HCT116 (cell line): Measurements from ENCODE around the gene ROS1. TPM values are rescaled to one million over a fixed set of nuclear protein-coding genes. Genes with fewer than 3 reads are reported as not detected.

ENCODE experiments used
- ATAC-seq: fragments of 200-7000 bp; cut with Tn5 transposase; 2 replicates; pipeline ENCODE4 v1.9.1; 2020; ENCODE audit warnings: mild to moderate bottlenecking, moderate library complexity
- BruUV-seq: library from RNA; stranded (reverse); fragments of 400-500 nt; replicated peaks from 2 replicates; lab custom pipeline; 2021; lab: Mats Ljungman, UMichigan
- CTCF ChIA-PET: fragments of 300-600 bp; sonication (Branson Sonifier 250); formaldehyde crosslinking; loops from one replicate; lab custom pipeline; 2021; ENCODE audit warnings: antibody characterized with exemption; lab: Charles Lee
- POLR2A ChIA-PET: fragments of 300-600, 350-600 bp; sonication (Branson Sonifier 250); formaldehyde crosslinking; loops from one replicate; lab custom pipeline; 2021; ENCODE audit warnings: antibody characterized with exemption; lab: Charles Lee
- RAD21 ChIA-PET, 2 experiments: fragments of 300-600 bp; sonication (Branson Sonifier 250); formaldehyde crosslinking; loops; one replicate each; lab custom pipeline; 2023; ENCODE audit warnings: low total read pairs in 2 of 2; ENCODE audit not compliant: uncharacterized antibody in 2 of 2, unreplicated experiment in 2 of 2, low non-redundant PET in 1 of 2; lab: Charles Lee
- DNase-seq: peaks from one replicate; pipeline ENCODE4 v3.0.0-alpha.2; 2010; ENCODE audit warnings: low read depth, low spot score
- H2AFZ ChIP-seq: fragments of 200-600 bp; shearing (Covaris generic), sonication (generic); 2 replicates; pipeline ENCODE4 v1.6.1; 2017; ENCODE audit warnings: low read depth, mixed run types, mixed read lengths, antibody characterized with exemption, low read length; ENCODE audit not compliant: poor library complexity, severe bottlenecking
- H3K27ac ChIP-seq: 2 replicates; pipeline ENCODE4 v1.5.1; 2012; ENCODE audit warnings: low read depth, low read length
- H3K27me3 ChIP-seq: fragments of 200-600 bp; sonication (generic); 2 replicates; pipeline ENCODE4 v1.6.1; 2016; ENCODE audit warnings: mixed run types, low read length, mixed read lengths; ENCODE audit not compliant: insufficient read depth
- H3K36me3 ChIP-seq, 2 experiments: fragments of 200-500 bp in 1 of 2; fragments of 200-600 bp in 1 of 2; sonication (Bioruptor generic) in 1 of 2; sonication (generic) in 1 of 2; 2 replicates each; pipeline versions ENCODE4 v1.5.1 to v1.6.1; 2014 to 2016; ENCODE audit warnings: low read length in 2 of 2, inconsistent platforms in 1 of 2, mixed read lengths in 1 of 2, mixed run types in 1 of 2; ENCODE audit not compliant: insufficient read depth in 2 of 2, control insufficient read depth in 1 of 2
- H3K4me1 ChIP-seq, 2 experiments: fragments of 200-600 bp in 1 of 2; sonication (generic) in 1 of 2; 2 replicates each; pipeline versions ENCODE4 v1.5.1 to v1.6.1; 2012 to 2017; ENCODE audit warnings: low read length in 2 of 2, inconsistent platforms in 1 of 2, mild to moderate bottlenecking in 1 of 2, mixed read lengths in 1 of 2, mixed run types in 1 of 2, moderate library complexity in 1 of 2; ENCODE audit not compliant: insufficient read depth in 2 of 2, control insufficient read depth in 1 of 2
- H3K4me2 ChIP-seq: fragments of 200-600 bp; sonication (generic); 2 replicates; pipeline ENCODE4 v1.6.1; 2017; ENCODE audit warnings: mixed run types, low read length, mixed read lengths
- H3K4me3 ChIP-seq, 2 experiments: fragments of 200-600 bp in 1 of 2; sonication (generic) in 1 of 2; replicated peaks in 1 of 2; 2 replicates each; pipeline ENCODE4 v1.5.1; 2011 to 2016; ENCODE audit warnings: low read length in 2 of 2, control low read depth in 1 of 2, low read depth in 1 of 2, mild to moderate bottlenecking in 1 of 2, mixed read lengths in 1 of 2, mixed run types in 1 of 2
- H3K79me2 ChIP-seq: fragments of 200-600 bp; sonication (generic); 2 replicates; pipeline ENCODE4 v1.6.1; 2017; ENCODE audit warnings: mild to moderate bottlenecking, mixed run types, low read length, moderate library complexity, mixed read lengths; ENCODE audit not compliant: insufficient read depth
- H3K9ac ChIP-seq: fragments of 200-600 bp; sonication (generic); 2 replicates; pipeline ENCODE4 v1.6.1; 2016; ENCODE audit warnings: low read length, mixed read lengths
- H3K9me2 ChIP-seq: fragments of 200-600 bp; sonication (generic), shearing (Covaris generic); 2 replicates; pipeline ENCODE4 v1.6.1; 2017; ENCODE audit warnings: mixed run types, mild to moderate bottlenecking, moderate library complexity; ENCODE audit not compliant: insufficient read depth
- H3K9me3 ChIP-seq, 2 experiments: fragments of 200-500 bp in 1 of 2; fragments of 200-600 bp in 1 of 2; sonication (Bioruptor generic) in 1 of 2; sonication (generic) in 1 of 2; 2 replicates each; pipeline ENCODE4 v1.6.1; 2014 to 2017; ENCODE audit warnings: low read length in 2 of 2, mixed read lengths in 2 of 2, inconsistent platforms in 1 of 2, low read depth in 1 of 2, mild to moderate bottlenecking in 1 of 2, mixed run types in 1 of 2, moderate library complexity in 1 of 2; ENCODE audit not compliant: control insufficient read depth in 1 of 2, insufficient read depth in 1 of 2
- H4K20me1 ChIP-seq: fragments of 200-600 bp; sonication (generic), shearing (Covaris generic); 2 replicates; pipeline ENCODE4 v1.6.1; 2017; ENCODE audit warnings: mixed run types, mild to moderate bottlenecking, moderate library complexity; ENCODE audit not compliant: insufficient read depth
- CBX3 ChIP-seq: IDR thresholded peaks from 2 replicates; pipeline ENCODE4 v1.6.1; 2012; ENCODE audit warnings: low read depth
- CEBPB ChIP-seq: IDR thresholded peaks from 2 replicates; pipeline ENCODE4 v1.6.1; 2012; ENCODE audit warnings: low read depth
- ELF1 ChIP-seq: IDR thresholded peaks from 2 replicates; pipeline ENCODE4 v1.6.1; 2012; ENCODE audit warnings: low read depth, borderline replicate concordance
- EZH2 ChIP-seq: fragments of 200-600 bp; sonication (generic); IDR thresholded peaks from 2 replicates; pipeline ENCODE4 v1.6.1; 2017; ENCODE audit warnings: antibody characterized with exemption, mixed run types
- FOSL1 ChIP-seq: IDR thresholded peaks from 2 replicates; pipeline ENCODE4 v1.6.1; 2012; ENCODE audit warnings: low read depth
- JUND ChIP-seq: IDR thresholded peaks from 2 replicates; pipeline ENCODE4 v1.6.1; 2012
- MAX ChIP-seq: IDR thresholded peaks from 2 replicates; pipeline ENCODE4 v1.6.1; 2012
- POLR2A ChIP-seq: IDR thresholded peaks from 2 replicates; pipeline ENCODE4 v1.7.0; 2011; ENCODE audit warnings: borderline replicate concordance; ENCODE audit not compliant: insufficient read depth, insufficient read length; ENCODE audit errors: extremely low read depth
- POLR2AphosphoS5 ChIP-seq: IDR thresholded peaks from 2 replicates; pipeline ENCODE4 v1.6.1; 2011; ENCODE audit warnings: mild to moderate bottlenecking, low read depth, low read length, moderate library complexity
- RAD21 ChIP-seq: IDR thresholded peaks from 2 replicates; pipeline ENCODE4 v1.6.1; 2012; ENCODE audit warnings: low read depth, mild to moderate bottlenecking
- REST ChIP-seq: IDR thresholded peaks from 2 replicates; pipeline ENCODE4 v1.6.1; 2012; ENCODE audit warnings: low read depth
- SIN3A ChIP-seq: IDR thresholded peaks from 2 replicates; pipeline ENCODE4 v1.6.1; 2012; ENCODE audit warnings: low read depth
- SP1 ChIP-seq: IDR thresholded peaks from 2 replicates; pipeline ENCODE4 v1.6.1; 2012; ENCODE audit warnings: low read depth
- SRF ChIP-seq: IDR thresholded peaks from 2 replicates; pipeline ENCODE4 v1.6.1; 2012; ENCODE audit warnings: low read depth
- TCF7L2 ChIP-seq: IDR thresholded peaks from 2 replicates; pipeline ENCODE4 v1.7.0; 2011; ENCODE audit warnings: borderline replicate concordance, inconsistent platforms; ENCODE audit not compliant: insufficient read depth, insufficient read length; ENCODE audit errors: extremely low read depth
- YY1 ChIP-seq: IDR thresholded peaks from 2 replicates; pipeline ENCODE4 v1.6.1; 2011; ENCODE audit warnings: low read length, low read depth, moderate library complexity, mild to moderate bottlenecking; ENCODE audit not compliant: insufficient replicate concordance; ENCODE audit errors: extremely low read depth
- ZFX ChIP-seq: fragments of 450-650 bp; IDR thresholded peaks from 2 replicates; pipeline ENCODE4 v1.6.1; 2017
- ZNF274 ChIP-seq: fragments of 200-500 bp; sonication (Bioruptor generic); IDR thresholded peaks from 2 replicates; pipeline ENCODE4 v1.6.1; 2014; ENCODE audit warnings: mild to moderate bottlenecking, low read depth, low read length, inconsistent platforms
- intact Hi-C: fragments of 100-400 bp; cut with micrococcal nuclease; formaldehyde crosslinking; loops from 2 replicates; pipeline ENCODE4 v1.10.0; 2022
- total RNA-seq: library from RNA; stranded (reverse); gene quantifications from one replicate; pipeline ENCODE4 v1.2.1, GENCODE V29; 2021; ENCODE audit not compliant: unreplicated experiment
- TF ChIP-seq, protein P1 (sequence below), 3 experiments: fragments of 200-600 bp in 1 of 3; sonication (generic) in 1 of 3; IDR thresholded peaks in 2 of 3; conservative IDR thresholded peaks in 1 of 3; 2 replicates each; pipeline ENCODE4 v1.5.1; 2012 to 2017; ENCODE audit warnings: low read depth in 2 of 3, low read length in 2 of 3, antibody characterized with exemption in 1 of 3, borderline replicate concordance in 1 of 3, control low read depth in 1 of 3, mild to moderate bottlenecking in 1 of 3, mixed read lengths in 1 of 3, mixed run types in 1 of 3, moderate library complexity in 1 of 3; ENCODE audit not compliant: insufficient read depth in 1 of 3
- TF ChIP-seq, protein P2 (sequence below): IDR thresholded peaks from 2 replicates; pipeline ENCODE4 v1.6.1; 2012

ROS1 gene
- total RNA-seq, 1 experiment from 2014 or later = not detected

GRCh38 chr6:117440706-117441525 is 15.2 kb upstream of the ROS1 start:
- H3K36me3 ChIP-seq = no peaks in the 10 kb centered on the region
- H3K9me2 ChIP-seq = no peaks in the 10 kb centered on the region
- POLR2A ChIA-PET = no interaction called here
- no peak for ATAC-seq
- intact Hi-C loops = no loop called here
- CTCF ChIA-PET = no interaction called here
- H3K79me2 ChIP-seq = no peaks in the 10 kb centered on the region
- H3K4me2 ChIP-seq = no peak overlapping the region
- no peak overlapping the region for H2AFZ ChIP-seq
- no peaks in the 10 kb centered on the region for H3K9me3 ChIP-seq
- H3K27ac ChIP-seq = no peak overlapping the region
- BruUV-seq = no TSS peak
- no peak overlapping the region for H3K9ac ChIP-seq
- no peak for DNase-seq
- no peak overlapping the region for H3K4me3 ChIP-seq
- H3K27me3 ChIP-seq = no peaks in the 10 kb centered on the region
- no peaks in the 10 kb centered on the region for H3K4me1 ChIP-seq
- H4K20me1 ChIP-seq = no peaks in the 10 kb centered on the region
- RAD21 ChIA-PET = no interaction called here
- TF ChIP-seq SP1 = no peak
- no peak for TF ChIP-seq RAD21
- TF ChIP-seq, protein P1, sequence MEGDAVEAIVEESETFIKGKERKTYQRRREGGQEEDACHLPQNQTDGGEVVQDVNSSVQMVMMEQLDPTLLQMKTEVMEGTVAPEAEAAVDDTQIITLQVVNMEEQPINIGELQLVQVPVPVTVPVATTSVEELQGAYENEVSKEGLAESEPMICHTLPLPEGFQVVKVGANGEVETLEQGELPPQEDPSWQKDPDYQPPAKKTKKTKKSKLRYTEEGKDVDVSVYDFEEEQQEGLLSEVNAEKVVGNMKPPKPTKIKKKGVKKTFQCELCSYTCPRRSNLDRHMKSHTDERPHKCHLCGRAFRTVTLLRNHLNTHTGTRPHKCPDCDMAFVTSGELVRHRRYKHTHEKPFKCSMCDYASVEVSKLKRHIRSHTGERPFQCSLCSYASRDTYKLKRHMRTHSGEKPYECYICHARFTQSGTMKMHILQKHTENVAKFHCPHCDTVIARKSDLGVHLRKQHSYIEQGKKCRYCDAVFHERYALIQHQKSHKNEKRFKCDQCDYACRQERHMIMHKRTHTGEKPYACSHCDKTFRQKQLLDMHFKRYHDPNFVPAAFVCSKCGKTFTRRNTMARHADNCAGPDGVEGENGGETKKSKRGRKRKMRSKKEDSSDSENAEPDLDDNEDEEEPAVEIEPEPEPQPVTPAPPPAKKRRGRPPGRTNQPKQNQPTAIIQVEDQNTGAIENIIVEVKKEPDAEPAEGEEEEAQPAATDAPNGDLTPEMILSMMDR (IDR thresholded peaks at IDR 0.05 in 2 of 3, conservative IDR thresholded peaks at IDR 0.05 in 1 of 3; ENCODE audit: borderline replicate concordance in 1 of 3, insufficient read depth in 1 of 3, low read depth in 2 of 3, low read length in 2 of 3) = no peak
- TF ChIP-seq CBX3 = no peak
- no peak for TF ChIP-seq ZNF274
- TF ChIP-seq REST = no peak
- TF ChIP-seq EZH2 = no peak
- TF ChIP-seq POLR2AphosphoS5 = no peak
- TF ChIP-seq YY1 = no peak
- no peak for TF ChIP-seq SIN3A
- no peak for TF ChIP-seq ZFX
- peak; percentile 63 for TF ChIP-seq CEBPB
- no peak for TF ChIP-seq ELF1
- TF ChIP-seq JUND = 0 out of 2 replicates have a peak, but pooled peaks have one; percentile 15
- TF ChIP-seq FOSL1 = peak; percentile 37; the same call in 1 of the 2 replicates
- TF ChIP-seq, protein P2, sequence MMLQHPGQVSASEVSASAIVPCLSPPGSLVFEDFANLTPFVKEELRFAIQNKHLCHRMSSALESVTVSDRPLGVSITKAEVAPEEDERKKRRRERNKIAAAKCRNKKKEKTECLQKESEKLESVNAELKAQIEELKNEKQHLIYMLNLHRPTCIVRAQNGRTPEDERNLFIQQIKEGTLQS = no peak
- 0 out of 2 replicates have a peak, but pooled peaks have one; percentile 39 for TF ChIP-seq SRF
- no peak for TF ChIP-seq TCF7L2
- no peak for TF ChIP-seq POLR2A
- no peak for TF ChIP-seq MAX
